CD14-positive monocyte (primary cell): Measurements from ENCODE around the gene SOX9. TPM values are rescaled to one million over a fixed set of nuclear protein-coding genes. Genes with fewer than 3 reads are reported as not detected.

ENCODE experiments used
- DNase-seq, 3 donors: peaks; one replicate each; pipeline ENCODE4 v3.0.0-alpha.2; 2011 to 2022
- H2AFZ ChIP-seq: 2 replicates; pipeline ENCODE4 v1.6.0; 2012; ENCODE audit warnings: mild to moderate bottlenecking, low read depth, low read length, inconsistent platforms; ENCODE audit not compliant: insufficient read depth, poor library complexity, severe bottlenecking
- H3K27ac ChIP-seq, 2 donors: 1 replicate in 1 of 2; 2 replicates in 1 of 2; pipeline ENCODE4 v1.5.1; 2012 to 2013; ENCODE audit warnings: low read length in 2 of 2, control low read depth in 1 of 2, inconsistent platforms in 1 of 2, low read depth in 1 of 2, mild to moderate bottlenecking in 1 of 2
- H3K27me3 ChIP-seq, 2 donors: one replicate each; pipeline versions ENCODE4 v1.6.0 to v1.6.1; 2011 to 2013; ENCODE audit warnings: low read length in 2 of 2; ENCODE audit not compliant: control insufficient read depth in 2 of 2, insufficient read depth in 2 of 2
- H3K36me3 ChIP-seq, 2 donors: replicated peaks in 1 of 2; 1 replicate in 1 of 2; 2 replicates in 1 of 2; pipeline versions ENCODE4 v1.5.1 to v1.6.1; 2012 to 2013; ENCODE audit warnings: low read length in 2 of 2, control low read depth in 1 of 2, inconsistent platforms in 1 of 2, mild to moderate bottlenecking in 1 of 2; ENCODE audit not compliant: insufficient read depth in 2 of 2, control insufficient read depth in 1 of 2
- H3K4me1 ChIP-seq, 2 donors: 1 replicate in 1 of 2; 2 replicates in 1 of 2; pipeline versions ENCODE4 v1.5.1 to v1.6.1; 2012 to 2013; ENCODE audit warnings: low read length in 2 of 2, control low read depth in 1 of 2, inconsistent platforms in 1 of 2, mild to moderate bottlenecking in 1 of 2, moderate library complexity in 1 of 2; ENCODE audit not compliant: insufficient read depth in 2 of 2, control insufficient read depth in 1 of 2
- H3K4me2 ChIP-seq: replicated peaks from 2 replicates; pipeline ENCODE3; 2012; ENCODE audit warnings: low read length, moderate library complexity, mild to moderate bottlenecking; ENCODE audit not compliant: poor library complexity, severe bottlenecking; ENCODE audit errors: extremely low read depth
- H3K4me3 ChIP-seq, 3 experiments: fragments of 200-600 bp in 1 of 3; sonication (generic) in 1 of 3; replicated peaks in 1 of 3; 1 replicate in 2 of 3; 2 replicates in 1 of 3; pipeline ENCODE4 v1.5.1; 2011 to 2013; ENCODE audit warnings: low read length in 3 of 3, mild to moderate bottlenecking in 3 of 3, control low read depth in 2 of 3, low read depth in 2 of 3, inconsistent platforms in 1 of 3, moderate library complexity in 1 of 3
- H3K79me2 ChIP-seq: 2 replicates; pipeline ENCODE4 v1.6.0; 2012; ENCODE audit warnings: mild to moderate bottlenecking, control low read depth, inconsistent platforms, low read length, moderate library complexity; ENCODE audit not compliant: insufficient read depth
- H3K9ac ChIP-seq: 2 replicates; pipeline ENCODE4 v1.6.0; 2017; ENCODE audit warnings: low read length, mild to moderate bottlenecking; ENCODE audit not compliant: insufficient read depth, poor library complexity, severe bottlenecking
- H3K9me3 ChIP-seq, 2 donors: replicated peaks in 1 of 2; 1 replicate in 1 of 2; 2 replicates in 1 of 2; pipeline versions ENCODE4 v1.5.1 to v1.6.1; 2012 to 2013; ENCODE audit warnings: low read length in 2 of 2, control low read depth in 1 of 2; ENCODE audit not compliant: control insufficient read depth in 1 of 2, insufficient read depth in 1 of 2
- H4K20me1 ChIP-seq: 2 replicates; pipeline ENCODE4 v1.6.0; 2012; ENCODE audit warnings: mild to moderate bottlenecking, low read length, control low read depth, moderate library complexity; ENCODE audit not compliant: insufficient read depth
- H3K27ac Mint-ChIP-seq, 7 donors: one replicate each; pipeline ENCODE4 v1.8.0; 2020; ENCODE audit warnings: mild to moderate bottlenecking in 7 of 7, mixed read lengths in 7 of 7, moderate library complexity in 6 of 7, inconsistent platforms in 2 of 7
- H3K27me3 Mint-ChIP-seq, 3 donors: one replicate each; pipeline ENCODE4 v1.8.0; 2021 to 2022; ENCODE audit warnings: low read depth in 3 of 3, mild to moderate bottlenecking in 3 of 3, mixed read lengths in 3 of 3, moderate library complexity in 3 of 3, inconsistent platforms in 1 of 3
- H3K36me3 Mint-ChIP-seq, 2 donors: one replicate each; pipeline ENCODE4 v1.8.0; 2020; ENCODE audit warnings: mixed read lengths in 2 of 2, inconsistent platforms in 1 of 2, mild to moderate bottlenecking in 1 of 2
- H3K4me1 Mint-ChIP-seq: one replicate; pipeline ENCODE4 v1.8.0; 2020; ENCODE audit warnings: mild to moderate bottlenecking, mixed read lengths
- H3K4me3 Mint-ChIP-seq, 2 donors: one replicate each; pipeline ENCODE4 v1.8.0; 2020; ENCODE audit warnings: mild to moderate bottlenecking in 2 of 2, mixed read lengths in 2 of 2, moderate library complexity in 1 of 2
- H3K9me3 Mint-ChIP-seq, 7 donors: one replicate each; pipeline ENCODE4 v1.8.0; 2020 to 2022; ENCODE audit warnings: mixed read lengths in 7 of 7, mild to moderate bottlenecking in 6 of 7, moderate library complexity in 6 of 7, inconsistent platforms in 2 of 7
- WGBS: methylation state at CpG from one replicate; pipeline ENCODE4 v1.1.5; 2013; ENCODE audit warnings: missing lambda C conversion rate; ENCODE audit not compliant: insufficient coverage; 5-methylcytosine and 5-hydroxymethylcytosine counted together
- intact Hi-C, 2 donors: fragments of 100-400 bp; cut with micrococcal nuclease; formaldehyde crosslinking; loops; one replicate each; pipeline versions ENCODE4 v1.15.0 to v1.15.1; 2023
- polyA plus RNA-seq, 3 donors: library from polyadenylated mRNA; depleted of rRNA in 1 of 3; unstranded in 2 of 3; stranded (reverse) in 1 of 3; fragments of 300-500 nt in 2 of 3; fragments of >200 nt in 1 of 3; fragmentation: Illumina TruSeq in 2 of 3; gene quantifications; 1 replicate in 2 of 3; 2 replicates in 1 of 3; pipeline ENCODE4 v1.2.3, GENCODE V29; 2012 to 2021
- TF ChIP-seq, protein P1 (sequence below): fragments of 200-600 bp; IDR thresholded peaks from one replicate; pipeline ENCODE4 v1.8.0; 2022; ENCODE audit warnings: antibody characterized with exemption, mild to moderate bottlenecking

The SOX9 gene
- polyA plus RNA-seq, 3 donors: not detected

DNA sequence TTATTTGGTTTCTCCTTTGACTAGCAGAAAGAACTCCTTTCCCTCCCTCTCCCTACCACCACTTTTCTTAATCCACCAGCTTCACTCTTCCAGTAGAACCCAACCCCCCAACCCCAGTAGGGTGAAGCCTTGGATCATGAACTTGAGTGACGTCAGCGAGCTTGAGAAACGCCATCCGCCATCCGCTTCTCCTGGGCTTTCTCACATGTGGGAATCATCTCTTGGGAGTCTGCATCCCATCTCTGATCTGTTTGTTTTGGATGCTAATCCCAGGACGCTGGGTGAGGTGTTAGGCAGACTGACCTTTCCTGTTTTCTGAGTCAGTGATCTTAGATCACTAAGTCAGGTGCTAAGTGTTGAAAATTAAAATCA, 16.0 kb upstream of the SOX9 start:
- intact Hi-C loops: no loop called here
- Histone ChIP-seq H3K4me2 (no peak overlapping the region), H3K9ac (no peak overlapping the region), H3K4me1 (no peaks in the 10 kb centered on the region), H3K79me2 (no peaks in the 10 kb centered on the region), H2AFZ (no peak overlapping the region), H3K9me3 (no peaks in the 10 kb centered on the region), H4K20me1 (no peaks in the 10 kb centered on the region), H3K4me3 (no peak overlapping the region), H3K27me3 (no peaks in the 10 kb centered on the region), H3K27ac (no peak overlapping the region), H3K36me3 (no peaks in the 10 kb centered on the region)
- Mint-ChIP-seq H3K4me1 (no peaks in the 10 kb centered on the region), H3K27me3 (peaks cover 2 to 12% (median 7%) of the 10 kb centered on the region in 3 donors), H3K9me3 (peaks cover 0 to 7% (median 1%) of the 10 kb centered on the region in 7 donors), H3K27ac (no peak overlapping the region), H3K4me3 (no peak overlapping the region), H3K36me3 (no peaks in the 10 kb centered on the region)
- TF ChIP-seq, protein P1, sequence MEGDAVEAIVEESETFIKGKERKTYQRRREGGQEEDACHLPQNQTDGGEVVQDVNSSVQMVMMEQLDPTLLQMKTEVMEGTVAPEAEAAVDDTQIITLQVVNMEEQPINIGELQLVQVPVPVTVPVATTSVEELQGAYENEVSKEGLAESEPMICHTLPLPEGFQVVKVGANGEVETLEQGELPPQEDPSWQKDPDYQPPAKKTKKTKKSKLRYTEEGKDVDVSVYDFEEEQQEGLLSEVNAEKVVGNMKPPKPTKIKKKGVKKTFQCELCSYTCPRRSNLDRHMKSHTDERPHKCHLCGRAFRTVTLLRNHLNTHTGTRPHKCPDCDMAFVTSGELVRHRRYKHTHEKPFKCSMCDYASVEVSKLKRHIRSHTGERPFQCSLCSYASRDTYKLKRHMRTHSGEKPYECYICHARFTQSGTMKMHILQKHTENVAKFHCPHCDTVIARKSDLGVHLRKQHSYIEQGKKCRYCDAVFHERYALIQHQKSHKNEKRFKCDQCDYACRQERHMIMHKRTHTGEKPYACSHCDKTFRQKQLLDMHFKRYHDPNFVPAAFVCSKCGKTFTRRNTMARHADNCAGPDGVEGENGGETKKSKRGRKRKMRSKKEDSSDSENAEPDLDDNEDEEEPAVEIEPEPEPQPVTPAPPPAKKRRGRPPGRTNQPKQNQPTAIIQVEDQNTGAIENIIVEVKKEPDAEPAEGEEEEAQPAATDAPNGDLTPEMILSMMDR: no peak
- 70% methylated on average over 6 of the region's 6 CpGs for WGBS
- DNase-seq: no peak

DNA sequence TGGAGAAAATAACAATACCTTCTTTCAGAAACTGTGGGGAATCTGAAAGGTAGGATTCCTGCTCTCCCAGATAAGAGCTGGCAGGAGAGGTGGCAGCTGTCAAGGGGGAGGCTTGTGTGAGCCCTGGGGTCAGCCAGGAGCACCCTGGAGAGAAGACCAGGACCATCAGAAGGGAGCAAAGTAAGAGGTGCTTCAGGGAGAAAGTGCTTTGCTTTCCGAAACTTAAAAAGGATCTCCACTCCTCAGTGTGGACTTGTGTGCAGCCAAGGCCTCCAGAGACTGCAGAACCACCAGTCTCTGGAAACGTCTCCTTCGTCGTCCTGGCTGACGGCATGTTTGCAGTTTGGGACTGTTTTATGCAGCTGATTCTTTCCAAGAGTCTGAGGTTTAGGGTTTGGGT, 13.7 kb upstream of the SOX9 start:
- no peaks in the 10 kb centered on the region for H3K4me1 ChIP-seq
- Mint-ChIP-seq H3K9me3 (peaks cover 0 to 7% (median 2%) of the 10 kb centered on the region in 7 donors), H3K27ac (no peak overlapping the region), H3K27me3 (peaks cover 11 to 27% (median 15%) of the 10 kb centered on the region in 3 donors), H3K4me3 (no peak overlapping the region), H3K36me3 (no peaks in the 10 kb centered on the region), H3K4me1 (no peaks in the 10 kb centered on the region)
- H3K36me3 ChIP-seq: no peaks in the 10 kb centered on the region
- no peak for DNase-seq
- TF ChIP-seq, protein P1: no peak
- no peaks in the 10 kb centered on the region for H3K9me3 ChIP-seq
- intact Hi-C loops: no loop called here
- H3K4me3 ChIP-seq: no peak overlapping the region
- H3K79me2 ChIP-seq: no peaks in the 10 kb centered on the region
- no peaks in the 10 kb centered on the region for H4K20me1 ChIP-seq
- peaks cover 0 to 7% of the 10 kb centered on the region in 2 donors for H3K27me3 ChIP-seq
- H2AFZ ChIP-seq: no peak overlapping the region
- H3K27ac ChIP-seq: no peak overlapping the region
- 88% methylated on average over 1 of the region's 5 CpGs for WGBS
- no peak overlapping the region for H3K4me2 ChIP-seq
- H3K9ac ChIP-seq: no peak overlapping the region
